ENCODE measurements around the gene C4orf50.

The C4orf50 gene

GRCh38 chr4:6043188-6043587 is 25.0 kb upstream of the C4orf50 start:
- no peak for DNase-seq

GRCh38 chr4:6042293-6043063 is 24.2 kb upstream of the C4orf50 start:
- DNase-seq: no peak

GRCh38 chr4:6041800-6042199 is 23.6 kb upstream of the C4orf50 start:
- DNase-seq: no peak

- DNase-seq: no peak
Measured at GRCh38 chr4:6038711-6039110, 20.5 kb upstream of the C4orf50 start.

- no peak for DNase-seq
Measured at GRCh38 chr4:6035786-6036185, 17.6 kb upstream of the C4orf50 start.

- no peak for DNase-seq
Measured at GRCh38 chr4:6033381-6033780, 15.2 kb upstream of the C4orf50 start.

- DNase-seq: no peak
Measured at GRCh38 chr4:6032249-6033244, 14.3 kb upstream of the C4orf50 start.

GRCh38 chr4:6031846-6032245 is 13.6 kb upstream of the C4orf50 start:
- no peak for DNase-seq

GRCh38 chr4:6030679-6031078 is 12.4 kb upstream of the C4orf50 start:
- no peak for DNase-seq

GRCh38 chr4:6029254-6029653 is 11.0 kb upstream of the C4orf50 start:
- no peak for DNase-seq

- DNase-seq: no peak
Measured at GRCh38 chr4:6028168-6028567, 9.9 kb upstream of the C4orf50 start.

GRCh38 chr4:6027392-6027791 is 9.2 kb upstream of the C4orf50 start:
- no peak for DNase-seq

- DNase-seq: no peak
Measured at GRCh38 chr4:6024313-6024960, 6.2 kb upstream of the C4orf50 start.

GRCh38 chr4:6023731-6024130 is 5.5 kb upstream of the C4orf50 start:
- no peak for DNase-seq

- no peak for DNase-seq
Measured at GRCh38 chr4:6022607-6023288, 4.5 kb upstream of the C4orf50 start.

- no peak for DNase-seq
Measured at GRCh38 chr4:6021831-6022606, 3.8 kb upstream of the C4orf50 start.

GRCh38 chr4:6020613-6021012 is 2.4 kb upstream of the C4orf50 start:
- no peak for DNase-seq

- no peak for DNase-seq
Measured at GRCh38 chr4:6019316-6020263, 1.4 kb upstream of the C4orf50 start.

- DNase-seq: no peak
Measured at GRCh38 chr4:6017800-6018199, 431 bp downstream of the C4orf50 start.

GRCh38 chr4:6017030-6017429 is 1.2 kb downstream of the C4orf50 start:
- DNase-seq: no peak

- no peak for DNase-seq
Measured at GRCh38 chr4:6013564-6013963, 4.7 kb downstream of the C4orf50 start.
